ENCODE results near the gene CCSER1.

- no peak for TF ChIP-seq CTCF (IDR thresholded peaks at IDR 0.05; ENCODE audit: borderline replicate concordance, extremely low read depth, low read length, poor library complexity, severe bottlenecking)
- no peak for TF ChIP-seq EZH2 (IDR thresholded peaks at IDR 0.05; ENCODE audit: borderline replicate concordance, low read depth, low read length, severe bottlenecking)
These were observed 6.4 kb upstream of the CCSER1 start for GRCh38 chr4:90120815-90121214.
